HG03097 (cell line): ENCODE data around the gene EYS.
A peak's percentile ranks its signal among the peaks of the same experiment; 100 is the strongest.
"Not testable (repeated sequence)": the region's sequence is repeated elsewhere in the genome, so short reads cannot be mapped to it uniquely, and the experiment has no call there.

Experiments
- ATAC-seq: cut with Tn5 transposase; IDR thresholded peaks from one replicate; pipeline ENCODE4 v1.9.1; 2021; ENCODE audit not compliant: unreplicated experiment, low FRiP score

Gene EYS

DNA sequence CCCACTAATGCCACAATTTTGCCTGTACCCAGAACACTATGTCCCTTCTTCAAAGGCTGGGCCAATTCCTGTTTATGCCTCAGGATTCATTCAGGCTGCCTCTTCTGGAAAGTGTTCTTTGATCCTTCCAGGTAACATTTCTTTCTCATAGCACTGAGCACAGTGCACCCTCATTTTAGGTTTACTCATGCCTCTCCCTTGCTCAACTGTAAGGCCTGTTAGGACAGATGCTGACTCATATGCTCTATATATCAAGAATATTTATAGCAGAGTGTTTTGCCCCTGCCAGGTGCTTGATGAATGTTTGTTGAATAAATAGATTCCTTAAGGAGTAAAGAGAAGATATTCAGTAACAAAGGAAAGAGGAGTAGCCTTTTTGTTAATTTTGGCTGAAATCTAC is 1807.5 kb downstream of the EYS start:
- no peak for ATAC-seq

DNA sequence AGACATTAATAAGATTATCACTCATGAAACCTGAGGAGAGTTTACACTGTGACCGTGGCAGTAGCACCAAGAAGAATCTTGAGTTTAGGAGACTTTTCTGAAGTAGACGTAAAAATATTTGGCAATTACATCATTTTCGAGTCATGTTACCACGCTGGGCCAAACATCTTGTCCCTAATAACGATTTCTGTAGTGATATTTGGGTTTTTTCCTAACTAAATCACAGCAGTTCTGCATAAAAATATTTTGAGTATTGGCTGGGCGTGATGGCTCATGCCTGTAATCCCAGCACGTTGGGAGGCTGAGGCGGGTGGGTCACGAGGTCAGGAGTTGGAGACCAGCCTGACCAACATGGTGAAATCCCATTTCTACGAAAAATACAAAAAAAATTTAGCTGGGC is 1809.1 kb downstream of the EYS start:
- ATAC-seq = no peak

DNA sequence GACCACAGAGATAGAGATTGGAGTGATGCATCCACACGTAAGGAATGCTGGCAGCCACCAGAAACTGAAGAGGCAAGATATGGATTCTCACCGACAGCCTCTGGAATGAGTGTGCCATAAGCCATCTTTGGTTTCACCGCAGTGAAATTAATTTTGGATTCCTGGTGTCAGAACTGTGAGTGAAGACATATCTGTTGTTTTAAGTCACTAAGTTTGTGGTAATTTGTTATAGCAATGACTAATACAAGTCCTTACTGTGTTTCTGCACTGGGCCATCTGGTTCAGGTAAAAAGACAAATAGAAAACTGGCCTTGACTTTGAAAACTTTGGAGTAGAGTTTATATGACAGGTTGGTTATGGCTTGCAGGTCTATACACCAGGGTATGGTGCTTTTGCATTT is 1809.6 kb downstream of the EYS start:
- ATAC-seq = no peak

DNA sequence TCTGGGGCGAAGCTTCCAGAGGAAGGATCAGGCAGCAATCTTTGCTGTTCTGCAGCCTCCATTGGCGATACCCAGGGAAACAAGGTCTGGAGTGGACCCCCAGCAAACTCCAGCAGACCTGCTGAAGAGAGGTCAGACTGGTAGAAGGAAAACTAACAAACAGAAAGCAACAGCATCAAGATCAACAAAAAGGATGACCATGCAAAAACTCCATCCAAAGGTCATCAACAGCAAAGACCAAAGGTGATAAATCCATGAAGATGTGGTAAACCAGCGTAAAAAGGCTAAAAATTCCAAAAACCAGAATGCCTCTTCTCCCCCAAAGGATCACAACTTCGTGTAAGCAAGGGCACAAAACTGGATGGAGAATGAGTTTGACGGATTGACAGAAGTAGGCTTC is 1818.6 kb downstream of the EYS start:
- ATAC-seq = no peak

DNA sequence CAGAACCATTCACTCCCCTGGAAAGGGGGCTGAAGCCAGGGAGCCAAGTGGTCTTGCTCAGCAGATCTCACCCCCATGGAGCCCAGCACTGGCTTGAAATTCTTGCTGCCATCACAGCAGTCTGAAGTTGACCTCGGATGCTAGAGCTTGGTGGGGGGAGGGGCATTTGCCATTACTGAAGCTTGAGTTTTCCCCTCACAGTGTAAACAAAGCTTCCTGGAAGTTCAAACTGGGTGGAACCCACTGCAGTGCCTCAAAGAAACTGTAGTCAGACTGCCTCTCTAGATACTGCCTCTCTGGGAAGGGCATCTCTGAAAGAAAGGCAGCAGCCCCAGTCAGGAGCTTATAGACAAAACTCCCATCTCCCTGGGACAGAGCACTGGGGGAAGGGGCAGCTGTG is 1819.2 kb downstream of the EYS start:
- not testable (repeated sequence) for ATAC-seq

DNA sequence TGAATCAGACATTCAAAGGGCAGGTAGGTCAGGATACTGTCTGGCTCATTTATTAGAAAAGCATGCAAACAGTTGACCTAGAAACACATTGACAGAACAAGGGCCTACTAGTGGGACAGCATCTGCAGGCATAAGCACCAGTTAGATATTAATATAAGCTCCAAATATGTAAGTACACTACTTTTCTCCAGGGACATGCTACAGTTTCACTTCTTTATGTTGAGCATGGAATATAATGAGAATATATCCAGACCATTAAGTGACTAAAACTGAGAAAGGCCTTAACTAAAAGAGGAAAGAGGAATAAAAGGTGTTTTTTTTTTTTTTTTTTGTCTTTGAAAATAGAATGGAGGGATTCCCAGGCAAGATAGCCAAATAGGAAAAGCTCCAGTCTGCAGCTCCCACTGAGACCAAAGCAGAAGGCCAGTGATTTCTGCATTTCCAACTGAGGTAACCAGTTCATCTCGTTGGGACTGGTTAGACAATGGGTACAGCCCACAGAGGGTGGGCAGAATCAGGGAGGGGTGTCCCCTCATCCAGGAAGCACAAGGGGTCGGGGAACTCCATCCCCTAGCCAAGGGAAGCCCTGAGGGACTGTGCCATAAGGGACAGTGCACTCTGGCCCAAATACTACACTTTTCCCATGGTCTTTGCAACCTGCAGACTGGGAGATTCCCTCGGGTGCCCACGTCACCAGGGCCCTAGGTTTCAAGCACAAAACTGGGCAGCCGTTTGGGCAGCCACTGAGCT is 1819.8 kb downstream of the EYS start:
- peak; percentile 50 for ATAC-seq

DNA sequence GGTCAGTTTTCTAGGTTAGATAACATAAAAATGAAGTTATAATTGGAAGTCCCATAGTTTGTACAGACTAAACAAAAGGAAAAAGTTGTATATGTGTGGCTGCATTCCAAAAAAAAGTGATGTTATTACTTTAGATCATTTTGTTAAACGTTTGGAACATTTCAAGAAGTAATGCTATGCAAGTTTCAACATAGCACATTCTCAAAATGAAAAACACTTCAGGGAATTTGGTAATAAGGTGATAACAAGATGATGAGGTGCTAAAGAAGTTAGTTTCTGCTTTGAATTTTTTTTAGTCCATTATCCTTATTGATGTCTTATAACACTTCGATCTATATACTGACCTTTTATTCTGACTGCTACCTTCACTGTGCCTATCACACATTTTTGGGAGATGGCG is 1820.7 kb downstream of the EYS start:
- no peak for ATAC-seq

DNA sequence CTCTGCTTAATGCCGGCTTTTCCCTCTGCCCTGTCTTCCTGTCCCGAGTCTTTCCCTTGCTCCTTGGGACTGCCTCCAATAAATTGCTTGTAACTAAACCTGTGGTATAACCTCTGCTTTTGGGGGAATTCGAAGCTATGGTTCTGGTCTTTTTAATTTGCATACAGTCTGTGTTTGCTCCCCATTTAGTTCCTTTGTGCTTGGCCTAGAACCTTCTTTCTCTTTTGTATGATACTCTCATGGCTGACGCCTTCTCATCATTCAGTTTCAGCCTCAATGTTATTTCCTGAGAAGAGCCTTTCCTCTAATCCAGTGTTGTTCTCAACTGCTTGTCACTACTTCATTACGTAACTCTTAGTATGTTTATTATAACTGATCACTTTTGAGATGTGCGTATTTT is 1823.4 kb downstream of the EYS start:
- ATAC-seq = no peak

DNA sequence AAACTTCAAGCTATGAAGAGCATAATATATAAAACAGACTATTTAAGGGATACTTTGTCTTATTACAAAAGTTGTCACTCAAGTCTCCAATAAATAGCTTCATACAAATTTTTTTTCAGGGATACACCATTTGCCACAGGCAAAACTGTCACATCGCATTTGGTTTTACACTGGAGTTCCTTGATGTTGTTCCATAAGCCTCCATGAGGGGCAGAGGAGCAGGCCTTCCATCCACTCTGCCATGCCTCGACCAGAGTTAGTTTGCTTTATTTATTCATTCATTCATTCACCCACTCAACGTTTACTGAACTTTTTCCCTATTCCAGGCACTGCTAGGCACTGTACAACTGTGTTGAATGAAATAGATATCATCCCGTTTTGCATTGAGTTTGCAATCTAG is 1824.8 kb downstream of the EYS start:
- ATAC-seq = no peak

DNA sequence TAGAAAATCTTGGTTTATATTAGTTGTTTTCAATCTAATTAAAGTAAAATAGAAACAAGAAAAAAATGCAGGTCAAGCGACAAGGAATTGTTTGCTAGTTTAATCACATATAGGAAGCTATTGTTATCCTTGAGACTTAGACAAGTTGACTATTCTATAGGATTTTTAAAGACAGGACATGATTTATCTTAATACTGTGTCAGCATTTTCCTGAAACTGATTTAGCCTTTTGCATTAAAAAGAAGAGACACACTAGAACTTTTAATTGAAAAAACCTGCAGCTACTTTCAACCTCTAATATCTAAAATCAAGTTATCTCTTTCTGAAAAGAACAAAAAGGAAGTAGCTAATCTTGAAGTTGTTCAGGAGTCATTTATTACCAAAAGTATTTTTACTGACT is 1825.2 kb downstream of the EYS start:
- ATAC-seq = no peak

DNA sequence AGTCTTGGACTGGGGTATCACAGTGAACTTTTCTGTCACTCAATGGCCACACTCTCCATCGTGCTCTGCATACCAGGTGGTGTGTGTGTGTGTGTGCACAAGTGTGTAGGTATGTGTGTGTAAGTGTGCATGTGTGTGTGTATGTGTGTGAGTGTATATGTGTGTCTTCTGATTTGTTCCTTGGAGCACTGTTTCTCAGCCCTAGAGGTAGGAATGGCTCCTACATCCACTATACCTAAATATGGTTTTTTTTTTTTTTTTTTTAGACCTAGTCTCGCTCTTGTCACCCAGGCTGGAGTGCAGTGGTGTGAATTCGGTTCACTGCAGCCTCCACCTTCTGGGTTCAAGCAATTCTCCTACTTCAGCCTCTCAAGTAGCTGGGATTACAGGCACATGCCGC is 1834.8 kb downstream of the EYS start:
- no peak for ATAC-seq

DNA sequence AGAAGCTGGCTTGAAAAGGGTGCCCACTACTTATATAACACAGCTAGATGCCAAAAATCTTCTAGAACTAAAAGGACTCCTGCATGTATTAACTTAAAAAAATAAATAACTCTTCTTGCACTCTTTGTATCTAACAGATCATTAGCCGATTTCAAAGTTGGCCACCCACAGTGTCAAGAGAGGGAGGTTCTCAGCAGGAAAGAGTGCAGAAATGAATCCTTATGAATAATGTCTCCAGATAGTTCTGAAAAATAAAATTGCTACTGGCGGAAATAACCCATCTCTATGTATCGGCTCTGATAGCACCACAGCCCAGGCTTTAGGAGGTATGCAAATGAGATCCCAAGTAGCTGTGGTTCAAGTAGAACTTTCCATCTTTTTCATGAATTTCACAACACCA is 1838.7 kb downstream of the EYS start:
- ATAC-seq = no peak

DNA sequence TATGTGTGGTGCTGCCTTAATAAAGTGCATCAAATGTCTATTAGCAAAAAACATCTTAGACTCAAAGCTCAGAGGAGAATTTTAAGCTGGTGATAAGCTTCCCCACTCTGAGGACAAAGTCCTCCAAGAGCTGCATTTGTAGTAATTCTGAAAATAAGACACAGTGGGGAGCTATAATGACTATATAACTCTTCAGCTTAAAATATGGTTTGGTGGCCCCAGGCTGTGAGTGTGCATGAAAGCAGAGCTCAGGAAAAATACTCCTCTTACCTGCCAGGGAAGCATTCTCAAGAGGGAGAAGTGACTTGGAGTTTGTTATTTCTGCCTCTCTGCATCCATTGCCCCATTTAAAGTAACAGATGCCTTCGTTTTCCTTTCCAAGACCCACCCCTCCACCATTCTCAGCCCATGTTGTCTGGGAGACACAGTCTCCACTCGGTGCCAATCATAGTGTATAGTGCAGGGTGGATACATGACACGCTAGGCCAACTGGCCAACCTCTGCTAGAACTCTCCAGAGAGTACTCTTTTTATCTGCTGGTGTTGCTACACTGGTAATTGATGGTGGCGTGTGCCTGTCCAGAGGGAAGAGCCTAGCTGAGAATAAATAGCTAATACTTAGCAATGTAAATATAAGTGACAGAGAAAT is 1842.2 kb downstream of the EYS start:
- ATAC-seq = no peak

DNA sequence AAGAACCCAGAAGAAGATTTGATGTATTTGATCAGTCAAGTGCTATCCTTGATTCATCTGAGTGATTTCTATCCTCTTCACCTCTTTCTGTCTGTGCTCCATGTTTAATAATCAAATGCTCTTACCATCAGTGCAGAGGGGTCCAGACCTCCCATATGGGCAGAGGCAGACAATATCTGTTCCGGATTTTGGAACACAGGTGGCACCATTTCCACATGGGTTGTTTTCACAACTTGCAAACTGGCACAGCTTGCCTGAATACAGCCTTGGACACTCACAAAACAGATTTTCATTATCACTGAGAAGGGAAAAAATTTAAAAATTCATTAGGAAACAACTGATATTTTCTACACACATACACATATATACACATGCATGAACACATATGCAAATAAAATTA is 1843.0 kb downstream of the EYS start:
- ATAC-seq = no peak

DNA sequence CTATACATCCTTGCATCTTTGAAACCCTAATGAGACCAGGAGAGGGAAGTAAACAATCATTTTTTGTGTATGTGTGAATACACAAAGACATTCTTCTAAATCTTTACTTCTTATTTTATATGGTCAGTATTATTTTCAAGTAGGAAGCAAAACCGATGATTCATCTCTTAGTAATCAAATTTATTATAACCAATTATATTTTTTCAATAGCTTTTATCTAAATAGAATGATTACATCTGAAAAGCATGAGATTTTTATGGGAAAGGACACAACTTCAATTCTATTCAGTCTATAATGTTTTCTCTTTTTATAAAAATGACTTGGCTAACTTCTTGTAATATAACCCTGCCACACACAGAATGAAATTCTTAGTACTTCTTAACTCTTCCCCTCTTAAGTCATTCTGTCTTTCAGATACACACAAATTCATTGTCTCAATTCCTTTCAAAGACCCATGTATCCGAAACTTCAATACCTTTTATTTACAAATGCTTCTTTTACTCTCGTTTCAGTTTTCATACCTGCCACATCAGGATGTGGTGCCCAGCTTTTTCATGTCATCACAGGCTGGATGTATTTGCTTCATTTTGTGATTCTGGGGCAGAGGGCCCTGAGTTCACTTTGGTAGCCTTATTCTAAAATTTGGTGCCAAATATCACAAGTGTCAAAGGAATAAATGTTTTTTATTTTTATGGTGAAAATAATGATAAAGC is 1844.4 kb downstream of the EYS start:
- ATAC-seq = no peak

DNA sequence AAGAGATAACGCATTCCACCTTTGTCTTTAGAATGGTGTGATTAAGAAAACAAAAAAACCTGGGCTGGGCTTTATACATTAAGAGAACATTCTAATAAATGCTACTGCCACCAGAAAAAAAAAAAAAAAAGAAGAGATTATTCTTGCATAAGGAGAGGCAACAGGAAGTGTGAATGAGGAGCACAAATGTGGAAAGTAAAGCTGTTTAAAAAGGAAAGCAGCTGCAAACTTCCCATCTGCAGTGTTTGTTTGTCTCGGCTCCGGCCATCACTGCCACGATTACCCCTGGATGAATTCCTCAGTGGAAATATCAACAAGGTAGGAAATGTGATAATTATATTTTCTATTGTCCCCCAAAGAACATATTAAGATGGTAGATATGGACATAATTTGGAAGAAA is 1847.5 kb downstream of the EYS start:
- ATAC-seq = no peak

DNA sequence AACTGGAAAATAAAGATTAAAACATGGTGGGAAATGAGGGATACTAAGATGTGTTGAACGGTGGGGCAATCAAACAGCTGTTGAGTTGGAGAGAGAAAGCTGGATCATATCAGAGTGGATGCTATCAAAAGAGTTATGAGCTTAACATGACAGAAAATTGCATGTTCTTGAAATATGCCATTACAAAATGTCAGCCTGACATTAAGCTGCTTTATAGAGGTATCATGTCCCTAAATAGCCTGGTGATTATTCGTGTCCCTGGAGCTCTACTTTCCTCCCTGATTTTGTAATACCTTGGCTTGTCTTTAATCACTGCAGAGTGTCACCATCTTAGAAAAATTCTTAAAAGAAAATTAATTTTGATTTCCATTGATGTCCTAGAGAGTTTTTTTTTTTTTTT is 1848.3 kb downstream of the EYS start:
- no peak for ATAC-seq

DNA sequence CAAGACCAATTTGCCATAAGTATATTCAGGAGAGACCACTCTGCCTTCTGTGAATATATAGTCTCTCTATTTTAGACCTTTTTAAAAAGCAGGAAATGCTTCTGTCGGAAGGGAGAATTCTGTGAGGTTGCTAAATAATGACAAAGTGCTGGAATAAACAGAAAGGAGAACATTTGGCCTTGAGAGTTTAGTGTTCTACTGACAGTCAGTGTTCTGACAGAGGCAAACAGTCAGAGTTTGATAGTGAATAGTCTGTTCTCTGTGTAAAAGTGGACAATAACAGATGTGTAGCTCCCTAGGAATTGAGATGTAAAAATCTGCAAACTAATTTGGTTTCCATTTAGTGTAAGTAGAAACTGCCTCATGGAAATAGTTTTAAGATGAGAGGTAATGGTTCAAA is 1850.8 kb downstream of the EYS start:
- ATAC-seq = no peak

DNA sequence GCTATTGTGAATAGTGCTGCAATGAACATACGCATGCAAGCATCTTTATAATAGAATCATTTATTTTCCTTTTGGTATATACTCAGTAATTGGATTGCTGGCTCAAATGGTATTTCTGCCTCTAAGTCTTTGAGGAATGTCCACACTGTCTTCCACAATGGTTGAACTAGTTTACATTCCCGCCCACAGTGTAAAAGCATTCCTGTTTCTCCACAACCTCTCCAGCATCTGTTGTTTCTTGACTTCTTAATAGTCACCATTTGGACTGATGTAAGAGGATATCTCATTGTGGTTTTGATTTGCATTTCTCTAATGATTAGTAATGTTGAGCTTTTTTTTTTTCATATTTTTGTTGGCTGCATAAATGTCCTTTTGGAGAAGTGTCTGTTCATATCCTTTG is 1862.7 kb downstream of the EYS start:
- ATAC-seq = no peak

DNA sequence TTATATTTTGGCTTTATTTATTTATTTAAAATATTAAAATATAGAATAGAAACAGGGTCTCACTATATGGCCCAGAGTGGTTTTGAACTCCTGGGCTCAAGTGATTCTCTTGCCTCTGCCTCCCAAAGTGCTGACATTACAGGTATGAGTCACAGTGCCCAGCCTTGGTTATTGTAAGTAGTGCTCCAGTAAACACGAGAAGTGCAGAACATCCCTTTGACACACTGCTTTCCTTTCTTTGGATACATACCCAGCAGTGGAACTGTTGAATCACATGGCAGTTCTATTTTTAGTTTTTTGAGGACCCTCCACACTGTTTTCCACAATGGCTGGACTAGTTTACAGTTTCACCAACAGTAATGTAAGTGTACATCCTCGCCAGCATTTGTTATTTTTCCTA is 1867.5 kb downstream of the EYS start:
- no peak for ATAC-seq

DNA sequence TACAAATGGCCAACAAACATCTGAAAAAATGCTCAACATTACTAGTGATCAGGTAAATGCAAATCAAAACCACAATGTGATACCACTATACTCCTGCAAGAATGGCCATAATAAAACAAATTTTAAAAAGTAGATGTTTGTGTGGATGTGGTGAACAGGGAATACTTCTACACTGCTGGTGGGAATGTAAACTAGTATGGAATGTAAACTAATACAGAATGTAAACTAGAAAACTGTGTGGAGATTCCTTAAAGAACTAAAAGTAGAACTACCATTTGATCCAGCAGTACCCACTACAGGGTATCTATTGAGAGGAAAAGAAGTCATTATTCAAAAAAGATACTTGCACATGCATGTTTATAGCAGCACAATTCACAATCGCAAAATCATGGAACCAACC is 1878.3 kb downstream of the EYS start:
- ATAC-seq = not testable (repeated sequence)

DNA sequence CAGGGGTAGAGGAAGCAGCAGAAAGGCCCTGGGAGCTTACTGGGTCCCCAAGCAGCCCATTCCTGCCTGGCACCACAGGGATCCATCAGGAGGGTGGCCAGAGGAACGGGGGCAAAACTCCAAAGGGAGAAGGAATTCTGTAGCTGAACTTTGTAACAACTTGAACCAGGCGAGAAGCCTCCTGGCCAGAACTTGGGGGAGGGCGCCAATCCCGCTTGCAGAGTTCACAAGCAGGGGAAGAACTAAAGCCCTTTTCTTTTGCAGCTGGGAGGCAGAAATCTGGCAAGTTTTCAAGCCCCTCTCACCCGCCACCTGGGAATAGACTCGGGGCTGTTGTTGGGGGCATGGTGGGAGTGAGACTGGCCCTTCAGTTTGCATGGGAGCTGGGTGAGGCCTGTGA is 1882.3 kb downstream of the EYS start:
- ATAC-seq = no peak
